ENCODE measurements around the gene SCN1B.

Gene SCN1B

GRCh38 chr19:35033067-35034004 is 3.1 kb downstream of the SCN1B start:
- H3K9me3 Mint-ChIP-seq: no peaks in the 10 kb centered on the region
- ATAC-seq (no peak), DNase-seq (no peak)
- peaks cover 2% of the 10 kb centered on the region for H3K36me3 Mint-ChIP-seq (ENCODE audit: low read depth)
- no peak overlapping the region for H3K4me3 Mint-ChIP-seq
- peaks cover 15% of the 10 kb centered on the region for H3K4me1 Mint-ChIP-seq
- H3K27me3 Mint-ChIP-seq: peaks cover 24% of the 10 kb centered on the region
- no peak overlapping the region for H3K27ac Mint-ChIP-seq

DNA sequence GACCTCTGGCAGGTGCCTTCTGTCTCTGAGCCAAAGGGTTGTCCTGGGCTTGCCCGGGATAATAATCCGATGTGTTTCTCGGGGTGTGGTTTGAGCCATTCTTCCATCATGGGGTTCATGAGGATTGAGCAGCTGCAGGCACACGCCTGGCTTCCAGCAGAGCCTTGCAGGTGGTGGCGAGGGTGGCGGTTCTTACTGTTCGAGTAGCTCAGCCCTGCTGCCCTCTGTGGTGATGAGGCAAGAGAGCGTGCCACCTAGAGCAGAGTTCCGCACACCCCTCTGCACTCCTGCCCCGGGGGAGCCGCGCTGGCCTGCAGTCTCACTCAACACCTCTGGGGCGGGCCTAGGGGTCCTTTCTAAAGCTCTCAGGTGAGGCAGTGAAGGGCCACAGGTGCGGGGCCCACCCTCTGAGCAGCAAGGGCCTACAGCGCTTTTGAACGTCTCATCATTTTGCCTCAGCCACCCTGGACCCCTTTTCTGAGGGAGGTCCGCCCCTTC is 3.8 kb downstream of the SCN1B start:
- no peak overlapping the region for H3K4me3 Mint-ChIP-seq
- no peaks in the 10 kb centered on the region for H3K36me3 Mint-ChIP-seq (ENCODE audit: low read depth)
- ATAC-seq (no peak), DNase-seq (no peak)
- no peaks in the 10 kb centered on the region for H3K9me3 Mint-ChIP-seq
- H3K27ac Mint-ChIP-seq: no peak overlapping the region
- peaks cover 17% of the 10 kb centered on the region for H3K4me1 Mint-ChIP-seq
- H3K27me3 Mint-ChIP-seq: peaks cover 24% of the 10 kb centered on the region

- H3K36me3 Mint-ChIP-seq (ENCODE audit: low read depth): no peaks in the 10 kb centered on the region
These were observed 4.5 kb downstream of the SCN1B start for GRCh38 chr19:35034588-35035382.

DNA sequence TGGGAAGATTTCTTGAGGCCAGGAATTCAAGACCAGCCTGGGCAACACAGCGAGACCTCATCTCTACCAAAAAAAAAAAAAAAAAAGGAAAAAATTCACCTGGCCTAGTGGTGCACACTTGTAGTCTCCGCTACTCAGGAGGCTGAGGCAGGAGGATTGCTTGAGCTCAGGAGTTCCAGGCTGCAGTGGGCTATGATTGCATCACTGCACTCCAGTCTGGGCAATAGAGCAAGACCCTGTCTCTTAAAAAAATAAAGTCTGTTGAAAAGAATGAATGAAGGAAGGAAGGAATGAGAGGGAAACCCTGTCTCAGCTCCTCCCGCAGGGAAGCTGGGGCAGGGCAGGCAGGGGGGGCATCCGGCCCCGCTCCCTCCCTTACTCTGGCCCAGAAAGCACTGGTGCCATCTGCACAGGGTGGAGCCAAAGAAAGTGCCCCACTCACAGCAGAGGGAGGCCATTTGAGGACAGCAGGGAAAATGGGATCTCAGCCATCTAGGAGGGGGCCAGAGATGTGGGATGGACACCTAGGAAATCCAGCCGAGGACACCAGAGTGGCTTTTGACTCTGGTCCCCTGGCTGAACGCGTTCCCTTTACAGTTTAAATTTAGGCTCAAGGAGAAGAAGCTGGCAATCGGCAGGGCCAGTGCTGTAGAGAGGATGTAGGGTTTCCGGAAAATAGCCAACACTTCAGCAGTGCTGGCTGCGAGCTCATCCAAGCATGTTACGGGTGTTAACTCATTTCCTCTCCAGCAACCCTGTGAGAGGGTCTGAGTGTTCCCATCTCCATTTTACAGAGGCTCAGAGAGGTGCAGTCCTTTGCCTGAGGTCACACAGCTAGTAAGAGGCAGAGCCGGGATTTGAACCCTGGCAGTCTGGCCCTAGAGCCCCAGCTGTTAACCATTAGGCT is 7.7 kb downstream of the SCN1B start:
- ATAC-seq: no peak
- Mint-ChIP-seq H3K27me3 (peaks cover 14% of the 10 kb centered on the region), H3K36me3 (ENCODE audit: low read depth) (no peaks in the 10 kb centered on the region), H3K9me3 (no peaks in the 10 kb centered on the region), H3K27ac (no peak overlapping the region), H3K4me1 (peaks cover 19% of the 10 kb centered on the region), H3K4me3 (no peak overlapping the region)
- DNase-seq: no peak

More at GRCh38 chr19:35034588-35035382, 4.5 kb downstream of the SCN1B start:
- H3K4me3 Mint-ChIP-seq: no peak overlapping the region
- ATAC-seq: no peak
- H3K27ac Mint-ChIP-seq: no peak overlapping the region
- H3K27me3 Mint-ChIP-seq: peaks cover 24% of the 10 kb centered on the region
- H3K4me1 Mint-ChIP-seq: peaks cover 15% of the 10 kb centered on the region
- H3K9me3 Mint-ChIP-seq: no peaks in the 10 kb centered on the region
- no peak for DNase-seq

DNA sequence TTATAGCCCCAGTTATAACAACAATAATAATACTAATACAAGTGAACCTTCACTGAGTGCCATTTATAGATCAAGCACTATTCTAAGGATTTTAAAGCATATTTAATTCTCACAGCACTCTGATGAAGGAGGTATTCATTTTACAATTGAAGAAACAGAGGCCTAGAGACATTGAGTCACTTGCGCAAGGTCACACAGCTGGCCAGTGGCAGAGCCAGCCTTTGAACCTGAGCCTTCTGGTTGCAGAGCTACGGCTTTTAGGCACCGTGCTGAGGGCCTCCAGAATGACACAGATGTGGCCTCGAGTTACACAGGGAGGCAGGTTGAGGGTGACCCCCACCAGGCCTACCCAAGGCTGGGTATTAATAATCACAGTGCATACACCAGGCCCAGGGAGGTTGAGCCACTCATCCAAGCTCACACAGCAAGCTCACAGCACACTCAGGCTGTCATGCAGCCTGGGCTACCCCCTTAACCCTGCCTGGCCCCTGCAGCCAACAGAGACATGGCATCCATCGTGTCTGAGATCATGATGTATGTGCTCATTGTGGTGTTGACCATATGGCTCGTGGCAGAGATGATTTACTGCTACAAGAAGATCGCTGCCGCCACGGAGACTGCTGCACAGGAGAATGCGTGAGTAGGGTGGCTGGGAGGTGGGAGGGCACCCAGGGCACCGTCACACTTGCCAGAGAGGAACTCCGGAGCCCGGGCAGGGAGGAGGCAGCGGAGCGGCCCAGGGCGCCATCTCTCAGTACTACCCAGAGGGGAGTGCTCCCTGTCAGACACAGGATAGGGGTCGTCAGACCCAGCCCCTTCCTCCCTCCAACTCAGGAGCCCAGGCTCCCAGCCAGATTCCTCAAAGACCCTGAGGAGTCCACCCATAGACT is 8.6 kb downstream of the SCN1B start:
- Mint-ChIP-seq H3K27ac (no peak overlapping the region), H3K36me3 (ENCODE audit: low read depth) (no peaks in the 10 kb centered on the region), H3K4me3 (no peak overlapping the region), H3K9me3 (no peaks in the 10 kb centered on the region), H3K27me3 (peaks cover 8% of the 10 kb centered on the region), H3K4me1 (peaks cover 19% of the 10 kb centered on the region)
- DNase-seq (no peak), ATAC-seq (no peak)

DNA sequence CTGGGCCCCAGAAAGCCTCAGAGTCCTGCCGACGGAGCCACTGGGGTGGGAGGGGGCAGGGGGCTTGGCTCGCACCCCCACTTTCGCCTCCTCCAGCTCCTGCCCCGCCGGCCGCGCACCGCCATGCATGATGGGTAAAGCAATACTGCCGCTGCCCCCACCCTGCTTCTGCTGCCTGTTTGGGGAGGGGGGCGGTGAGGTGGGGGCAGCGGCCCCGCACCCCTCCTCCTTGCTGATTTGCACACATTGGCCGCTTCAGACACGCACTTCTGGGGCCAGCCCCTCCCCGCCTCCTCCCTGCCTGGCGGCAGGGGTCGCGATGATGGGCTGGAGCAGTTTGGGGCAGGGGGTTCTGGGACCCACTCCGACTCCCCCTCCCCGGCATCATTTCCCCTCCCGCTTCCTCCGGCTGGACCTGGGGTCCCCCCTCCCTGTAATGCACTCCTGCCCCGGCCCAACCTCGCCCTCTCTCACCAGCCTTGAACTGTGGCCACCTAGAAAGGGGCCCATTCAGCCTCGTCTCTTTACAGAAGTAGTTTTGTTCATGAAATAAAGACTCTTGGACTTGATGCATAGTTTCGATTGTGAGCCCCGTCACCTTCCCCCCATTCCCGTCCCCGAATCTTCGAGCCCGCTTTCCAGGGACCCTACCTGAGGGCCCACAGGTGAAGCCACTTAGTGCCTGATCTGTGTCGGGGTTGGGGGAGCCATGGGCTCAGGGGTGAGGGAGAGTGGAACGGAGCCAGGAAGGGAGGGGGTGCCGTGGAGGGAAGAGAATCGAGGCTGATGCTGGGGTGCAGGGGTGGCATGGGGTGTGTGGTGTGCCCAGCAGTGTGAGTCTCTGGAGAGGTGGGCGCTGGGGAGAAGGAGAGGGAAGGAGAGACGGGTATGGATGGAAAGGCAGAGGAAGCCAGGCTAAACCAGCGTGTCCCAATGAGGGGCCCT is 9.9 kb downstream of the SCN1B start:
- peak overlapping the region; percentile 42 for H3K27ac Mint-ChIP-seq
- H3K4me1 Mint-ChIP-seq: peaks cover 22% of the 10 kb centered on the region
- DNase-seq (no peak), ATAC-seq (no peak)
- H3K9me3 Mint-ChIP-seq: no peaks in the 10 kb centered on the region
- H3K36me3 Mint-ChIP-seq (ENCODE audit: low read depth): no peaks in the 10 kb centered on the region
- H3K4me3 Mint-ChIP-seq: peak overlapping the region; percentile 51
- H3K27me3 Mint-ChIP-seq: peaks cover 8% of the 10 kb centered on the region

GRCh38 chr19:35040826-35041547 is 10.7 kb downstream of the SCN1B start:
- Mint-ChIP-seq H3K36me3 (ENCODE audit: low read depth) (no peaks in the 10 kb centered on the region), H3K4me1 (peaks cover 29% of the 10 kb centered on the region), H3K27ac (peak overlapping the region; percentile 42), H3K27me3 (peaks cover 8% of the 10 kb centered on the region), H3K9me3 (no peaks in the 10 kb centered on the region), H3K4me3 (peak overlapping the region; percentile 51)
- ATAC-seq: no peak
- peak; percentile 38 for DNase-seq

DNA sequence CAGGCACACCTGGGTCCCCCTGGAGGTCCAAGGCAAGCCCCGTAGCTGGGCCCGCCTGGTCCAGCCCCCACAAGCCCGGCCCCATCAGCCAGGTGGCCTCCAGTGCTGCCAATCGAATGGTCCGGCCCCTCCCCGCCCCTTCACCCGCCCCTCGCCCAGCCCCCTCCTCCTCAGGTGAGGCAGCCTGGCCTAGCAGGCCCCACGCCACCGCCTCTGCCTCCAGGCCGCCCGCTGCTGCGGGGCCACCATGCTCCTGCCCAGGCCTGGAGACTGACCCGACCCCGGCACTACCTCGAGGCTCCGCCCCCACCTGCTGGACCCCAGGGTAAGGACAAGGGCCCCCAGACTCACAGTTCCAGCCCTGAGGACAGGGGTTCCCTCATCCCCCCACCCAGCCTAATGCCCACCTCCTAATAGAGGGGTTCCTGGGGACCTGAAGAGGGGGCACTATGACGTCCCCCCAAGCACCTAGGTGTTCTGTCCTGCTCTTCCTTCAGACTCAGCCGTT is 11.3 kb downstream of the SCN1B start, which contains the start of gene HPN:
HPN (plus strand) TSS at position 174 of the 508 bp plus-strand sequence. CDS start 786 bp downstream, outside the sequence.
- Mint-ChIP-seq H3K4me3 (peak within 1 kb of the TSS; percentile 51), H3K36me3 (ENCODE audit: low read depth) (no peaks in the 10 kb centered on the region), H3K27ac (peak within 1 kb of the TSS; percentile 42), H3K9me3 (no peaks in the 10 kb centered on the region), H3K27me3 (peaks cover 8% of the 10 kb centered on the region), H3K4me1 (peaks cover 29% of the 10 kb centered on the region)
- ATAC-seq: no peak
- DNase-seq: no peak

GRCh38 chr19:35042056-35042730 is 11.9 kb downstream of the SCN1B start:
- DNase-seq (no peak), ATAC-seq (no peak)
- Mint-ChIP-seq H3K4me1 (peaks cover 29% of the 10 kb centered on the region), H3K36me3 (ENCODE audit: low read depth) (no peaks in the 10 kb centered on the region), H3K4me3 (no peak overlapping the region), H3K27ac (no peak overlapping the region), H3K27me3 (peaks cover 8% of the 10 kb centered on the region), H3K9me3 (no peaks in the 10 kb centered on the region)

GRCh38 chr19:35042954-35043604 is 12.8 kb downstream of the SCN1B start:
- Mint-ChIP-seq H3K4me1 (peaks cover 26% of the 10 kb centered on the region), H3K27me3 (peaks cover 8% of the 10 kb centered on the region), H3K27ac (no peak overlapping the region), H3K4me3 (no peak overlapping the region), H3K9me3 (no peaks in the 10 kb centered on the region), H3K36me3 (ENCODE audit: low read depth) (no peaks in the 10 kb centered on the region)
- ATAC-seq: no peak
- DNase-seq: no peak

GRCh38 chr19:35043906-35044305 is 13.6 kb downstream of the SCN1B start:
- no peak for DNase-seq
- Mint-ChIP-seq H3K27me3 (peaks cover 8% of the 10 kb centered on the region), H3K9me3 (no peaks in the 10 kb centered on the region), H3K36me3 (ENCODE audit: low read depth) (no peaks in the 10 kb centered on the region), H3K4me1 (peaks cover 23% of the 10 kb centered on the region), H3K27ac (no peak overlapping the region), H3K4me3 (no peak overlapping the region)
- ATAC-seq: no peak
